Fibroblast of lung (primary cell): ENCODE measurements around the gene ERICH6B. TPM values are rescaled to one million over a fixed set of nuclear protein-coding genes. Genes with fewer than 3 reads are reported as not detected.

ENCODE experiments used
- DNase-seq, 2 donors: peaks; one replicate each; pipeline versions ENCODE4 v3.0.0 to v3.0.0-alpha.2; 2010; ENCODE audit warnings: low read depth in 2 of 2
- H2AFZ ChIP-seq: 2 replicates; pipeline ENCODE4 v1.5.1; 2012; ENCODE audit warnings: low read length, control low read depth, inconsistent platforms
- H3K27ac ChIP-seq: 2 replicates; pipeline ENCODE4 v1.5.1; 2011; ENCODE audit warnings: low read length, control low read depth; ENCODE audit not compliant: insufficient read depth
- H3K27me3 ChIP-seq: 2 replicates; pipeline ENCODE4 v1.5.1; 2011; ENCODE audit warnings: mild to moderate bottlenecking, low read length; ENCODE audit not compliant: control insufficient read depth, insufficient read depth
- H3K36me3 ChIP-seq: 2 replicates; pipeline ENCODE4 v1.5.1; 2011; ENCODE audit warnings: low read length; ENCODE audit not compliant: control insufficient read depth, insufficient read depth
- H3K4me1 ChIP-seq: 2 replicates; pipeline ENCODE4 v1.5.1; 2011; ENCODE audit warnings: low read length; ENCODE audit not compliant: control insufficient read depth, insufficient read depth; ENCODE audit errors: extremely low read depth
- H3K4me2 ChIP-seq: 2 replicates; pipeline ENCODE4 v1.5.1; 2011; ENCODE audit warnings: low read length, control low read depth; ENCODE audit not compliant: insufficient read depth; ENCODE audit errors: extremely low read depth
- H3K4me3 ChIP-seq, 4 experiments: fragments of 200-600 bp in 1 of 4; sonication (generic) in 1 of 4; replicated peaks in 1 of 4; 2 replicates each; pipeline ENCODE4 v1.5.1; 2011 to 2016; ENCODE audit warnings: low read length in 4 of 4, low read depth in 3 of 4, mild to moderate bottlenecking in 3 of 4, control low read depth in 2 of 4, inconsistent platforms in 1 of 4, mixed read lengths in 1 of 4; ENCODE audit not compliant: insufficient read depth in 1 of 4; ENCODE audit errors: control extremely low read depth in 1 of 4
- H3K79me2 ChIP-seq: 2 replicates; pipeline ENCODE4 v1.5.1; 2012; ENCODE audit warnings: mild to moderate bottlenecking, low read length, inconsistent platforms; ENCODE audit not compliant: control insufficient read depth, insufficient read depth
- H3K9ac ChIP-seq: 2 replicates; pipeline ENCODE4 v1.5.1; 2011; ENCODE audit warnings: mild to moderate bottlenecking, low read length, control low read depth; ENCODE audit not compliant: insufficient read depth
- H3K9me3 ChIP-seq: 2 replicates; pipeline ENCODE4 v1.5.1; 2012; ENCODE audit warnings: low read depth, low read length; ENCODE audit not compliant: control insufficient read depth, insufficient read depth
- H4K20me1 ChIP-seq: 2 replicates; pipeline ENCODE4 v1.5.1; 2011; ENCODE audit warnings: low read length; ENCODE audit not compliant: control insufficient read depth, insufficient read depth; ENCODE audit errors: extremely low read depth
- CTCF ChIP-seq, 2 donors: IDR thresholded peaks in 1 of 2; conservative IDR thresholded peaks in 1 of 2; 1 replicate in 1 of 2; 2 replicates in 1 of 2; pipeline ENCODE4 v1.5.1; 2011 to 2012; ENCODE audit warnings: low read length in 2 of 2, control low read depth in 1 of 2, inconsistent platforms in 1 of 2, low read depth in 1 of 2, mild to moderate bottlenecking in 1 of 2
- EZH2 ChIP-seq: IDR thresholded peaks from 2 replicates; pipeline ENCODE4 v1.5.1; 2012; ENCODE audit warnings: low read length, control low read depth, mild to moderate bottlenecking; ENCODE audit errors: missing control alignments
- polyA plus RNA-seq, 2 donors: library from polyadenylated mRNA; depleted of rRNA in 1 of 2; stranded (reverse) in 1 of 2; unstranded in 1 of 2; fragments of >200 nt; gene quantifications; 2 replicates each; pipeline ENCODE4 v1.2.1, GENCODE V29; 2011 to 2012; ENCODE audit warnings: missing spikeins in 1 of 2
- total RNA-seq: library from RNA; depleted of rRNA; stranded (reverse); fragments of >200 nt; gene quantifications from 2 replicates; pipeline ENCODE4 v1.2.1, GENCODE V29; 2014

The ERICH6B gene
- total and polyA plus RNA-seq, 2 donors (not counting 1 experiment from before 2014, with no cell fraction given) = not detected

DNA sequence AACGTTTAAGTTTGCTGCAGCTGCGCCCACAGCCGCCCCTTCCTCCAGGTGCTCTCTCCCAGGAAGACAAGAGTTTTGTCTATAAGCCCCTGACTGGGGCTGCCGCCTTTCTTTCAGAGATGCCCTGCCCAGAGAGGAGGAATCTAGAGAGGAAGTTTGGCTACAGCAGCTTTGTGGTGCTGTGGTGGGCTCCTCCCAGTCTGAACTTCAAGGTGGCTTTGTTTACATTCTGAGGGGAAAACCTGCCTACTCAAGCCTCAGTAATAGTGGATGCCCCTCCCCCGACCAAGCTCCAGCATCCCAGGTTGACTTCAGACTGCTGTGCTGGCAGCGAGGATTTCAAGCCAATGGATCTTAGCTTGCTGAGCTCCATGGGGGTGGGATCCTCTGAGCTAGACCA lies 6.4 kb upstream of the ERICH6B start:
- no peak overlapping the region for H3K4me2 ChIP-seq
- TF ChIP-seq CTCF (conservative IDR thresholded peaks at IDR 0.05 in 1 of 2, IDR thresholded peaks at IDR 0.05 in 1 of 2; ENCODE audit: low read depth in 1 of 2, low read length in 2 of 2) (no peak), EZH2 (no peak)

GRCh38 chr13:45607931-45608330 lies 7.6 kb downstream of the ERICH6B start:
- Histone ChIP-seq H3K79me2 (no peaks in the 10 kb centered on the region), H2AFZ (no peak overlapping the region), H3K9me3 (no peaks in the 10 kb centered on the region), H3K36me3 (no peaks in the 10 kb centered on the region), H3K27me3 (peaks cover 4% of the 10 kb centered on the region), H3K4me1 (no peaks in the 10 kb centered on the region), H3K4me3 (no peak overlapping the region), H4K20me1 (no peaks in the 10 kb centered on the region), H3K9ac (no peak overlapping the region), H3K27ac (no peak overlapping the region), H3K4me2 (no peak overlapping the region)
- TF ChIP-seq CTCF (conservative IDR thresholded peaks at IDR 0.05 in 1 of 2, IDR thresholded peaks at IDR 0.05 in 1 of 2; ENCODE audit: low read depth in 1 of 2, low read length in 2 of 2) (no peak), EZH2 (no peak)
- no peak for DNase-seq

More for the DNA sequence above, 6.4 kb upstream of the ERICH6B start:
- Histone ChIP-seq H3K36me3 (no peaks in the 10 kb centered on the region), H3K9ac (no peak overlapping the region), H3K4me3 (no peak overlapping the region), H2AFZ (no peak overlapping the region), H3K9me3 (no peaks in the 10 kb centered on the region), H4K20me1 (no peaks in the 10 kb centered on the region), H3K79me2 (no peaks in the 10 kb centered on the region), H3K27ac (no peak overlapping the region), H3K4me1 (no peaks in the 10 kb centered on the region), H3K27me3 (peaks cover 5% of the 10 kb centered on the region)
- DNase-seq = no peak

DNA sequence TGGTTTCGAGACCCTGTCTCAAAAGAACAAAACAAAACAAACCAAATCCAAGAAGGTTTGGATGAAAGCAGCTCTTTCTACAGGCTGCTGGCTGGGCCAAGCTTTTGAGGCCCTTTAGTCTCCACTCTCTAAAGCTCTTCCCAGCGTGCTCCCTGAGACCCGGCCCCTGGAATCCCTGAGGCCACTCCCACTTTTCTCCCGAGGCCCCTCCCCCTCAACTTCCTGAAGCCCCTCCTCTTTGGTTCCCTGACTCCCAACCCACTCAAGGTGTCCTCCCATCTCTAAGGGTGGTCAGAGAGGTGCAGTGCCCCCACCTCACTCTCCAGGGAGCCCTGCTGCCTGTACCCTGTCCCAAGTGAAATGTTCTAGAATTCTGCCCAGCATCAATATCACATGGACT lies 10.6 kb downstream of the ERICH6B start:
- TF ChIP-seq EZH2 (no peak), CTCF (conservative IDR thresholded peaks at IDR 0.05 in 1 of 2, IDR thresholded peaks at IDR 0.05 in 1 of 2; ENCODE audit: low read depth in 1 of 2, low read length in 2 of 2) (no peak)
- Histone ChIP-seq H3K79me2 (no peaks in the 10 kb centered on the region), H3K4me2 (no peak overlapping the region), H3K9ac (no peak overlapping the region), H4K20me1 (no peaks in the 10 kb centered on the region), H2AFZ (no peak overlapping the region), H3K27me3 (peaks cover 3% of the 10 kb centered on the region), H3K36me3 (no peaks in the 10 kb centered on the region), H3K9me3 (no peaks in the 10 kb centered on the region), H3K4me1 (no peaks in the 10 kb centered on the region), H3K4me3 (no peak overlapping the region), H3K27ac (no peak overlapping the region)
- no peak for DNase-seq
